ENCODE measurements around the gene GRIFIN.

The GRIFIN gene

GRCh38 chr7:2445898-2446555 lies 30.2 kb downstream of the GRIFIN start:
- FAIRE-seq (no peak), DNase-seq (ENCODE audit: insufficient read length) (no peak)
- TF ChIP-seq POLR2AphosphoS5 (IDR thresholded peaks at IDR 0.05; ENCODE audit: low read depth, low read length) (no peak), POLR2A (IDR thresholded peaks at IDR 0.05; ENCODE audit: low read depth, low read length) (no peak), TAF1 (IDR thresholded peaks at IDR 0.05; ENCODE audit: borderline replicate concordance, low read depth, low read length) (no peak)

GRCh38 chr7:2445047-2445446 lies 31.2 kb downstream of the GRIFIN start:
- TF ChIP-seq POLR2A (IDR thresholded peaks at IDR 0.05; ENCODE audit: low read depth, low read length) (no peak), POLR2AphosphoS5 (IDR thresholded peaks at IDR 0.05; ENCODE audit: low read depth, low read length) (no peak), TAF1 (IDR thresholded peaks at IDR 0.05; ENCODE audit: borderline replicate concordance, low read depth, low read length) (no peak)
- DNase-seq (ENCODE audit: insufficient read length) (no peak), FAIRE-seq (no peak)

GRCh38 chr7:2444476-2444875 lies 31.7 kb downstream of the GRIFIN start:
- TF ChIP-seq POLR2A (IDR thresholded peaks at IDR 0.05; ENCODE audit: low read depth, low read length) (no peak), TAF1 (IDR thresholded peaks at IDR 0.05; ENCODE audit: borderline replicate concordance, low read depth, low read length) (no peak), POLR2AphosphoS5 (IDR thresholded peaks at IDR 0.05; ENCODE audit: low read depth, low read length) (no peak)
- DNase-seq (ENCODE audit: insufficient read length): no peak
- no peak for FAIRE-seq

- TF ChIP-seq POLR2AphosphoS5 (IDR thresholded peaks at IDR 0.05; ENCODE audit: low read depth, low read length) (no peak), TAF1 (IDR thresholded peaks at IDR 0.05; ENCODE audit: borderline replicate concordance, low read depth, low read length) (no peak), POLR2A (IDR thresholded peaks at IDR 0.05; ENCODE audit: low read depth, low read length) (no peak)
- FAIRE-seq: no peak
- DNase-seq (ENCODE audit: insufficient read length): no peak
These were observed 32.7 kb downstream of the GRIFIN start for GRCh38 chr7:2443491-2443890.

GRCh38 chr7:2441430-2442058 lies 34.7 kb downstream of the GRIFIN start:
- FAIRE-seq (no peak), DNase-seq (ENCODE audit: insufficient read length) (no peak)
- TF ChIP-seq POLR2A (IDR thresholded peaks at IDR 0.05; ENCODE audit: low read depth, low read length) (no peak), TAF1 (IDR thresholded peaks at IDR 0.05; ENCODE audit: borderline replicate concordance, low read depth, low read length) (no peak), POLR2AphosphoS5 (IDR thresholded peaks at IDR 0.05; ENCODE audit: low read depth, low read length) (no peak)

- TF ChIP-seq POLR2A (IDR thresholded peaks at IDR 0.05; ENCODE audit: low read depth, low read length) (no peak), POLR2AphosphoS5 (IDR thresholded peaks at IDR 0.05; ENCODE audit: low read depth, low read length) (no peak), TAF1 (IDR thresholded peaks at IDR 0.05; ENCODE audit: borderline replicate concordance, low read depth, low read length) (no peak)
- no peak for FAIRE-seq
- DNase-seq (ENCODE audit: insufficient read length): no peak
These were observed 35.5 kb downstream of the GRIFIN start for GRCh38 chr7:2440608-2441245.

GRCh38 chr7:2438775-2439174 lies 37.4 kb downstream of the GRIFIN start:
- DNase-seq (ENCODE audit: insufficient read length) (no peak), FAIRE-seq (no peak)
- TF ChIP-seq TAF1 (IDR thresholded peaks at IDR 0.05; ENCODE audit: borderline replicate concordance, low read depth, low read length): no peak
- TF ChIP-seq POLR2A (IDR thresholded peaks at IDR 0.05; ENCODE audit: low read depth, low read length): no peak
- TF ChIP-seq POLR2AphosphoS5 (IDR thresholded peaks at IDR 0.05; ENCODE audit: low read depth, low read length): no peak

GRCh38 chr7:2438186-2438585 lies 38.0 kb downstream of the GRIFIN start:
- TF ChIP-seq TAF1 (IDR thresholded peaks at IDR 0.05; ENCODE audit: borderline replicate concordance, low read depth, low read length) (no peak), POLR2A (IDR thresholded peaks at IDR 0.05; ENCODE audit: low read depth, low read length) (no peak)
- FAIRE-seq (no peak), DNase-seq (ENCODE audit: insufficient read length) (no peak)

GRCh38 chr7:2437537-2438148 lies 38.6 kb downstream of the GRIFIN start:
- TF ChIP-seq POLR2A (IDR thresholded peaks at IDR 0.05; ENCODE audit: low read depth, low read length) (no peak), TAF1 (IDR thresholded peaks at IDR 0.05; ENCODE audit: borderline replicate concordance, low read depth, low read length) (no peak), POLR2AphosphoS5 (IDR thresholded peaks at IDR 0.05; ENCODE audit: low read depth, low read length) (no peak)
- no peak for DNase-seq (ENCODE audit: insufficient read length)
- FAIRE-seq: no peak

- DNase-seq (ENCODE audit: insufficient read length) (no peak), FAIRE-seq (no peak)
- TF ChIP-seq POLR2AphosphoS5 (IDR thresholded peaks at IDR 0.05; ENCODE audit: low read depth, low read length): no peak
- no peak for TF ChIP-seq TAF1 (IDR thresholded peaks at IDR 0.05; ENCODE audit: borderline replicate concordance, low read depth, low read length)
- no peak for TF ChIP-seq POLR2A (IDR thresholded peaks at IDR 0.05; ENCODE audit: low read depth, low read length)
These were observed 39.1 kb downstream of the GRIFIN start for GRCh38 chr7:2437136-2437535.

GRCh38 chr7:2436341-2437104 lies 39.7 kb downstream of the GRIFIN start:
- TF ChIP-seq TAF1 (IDR thresholded peaks at IDR 0.05; ENCODE audit: borderline replicate concordance, low read depth, low read length) (no peak), POLR2AphosphoS5 (IDR thresholded peaks at IDR 0.05; ENCODE audit: low read depth, low read length) (no peak), POLR2A (IDR thresholded peaks at IDR 0.05; ENCODE audit: low read depth, low read length) (no peak)
- no peak for DNase-seq (ENCODE audit: insufficient read length)
- no peak for FAIRE-seq
